Hepatocyte (in vitro differentiated cells): ENCODE data around the gene CAMTA2.

Experiments used
- EZH2 ChIP-seq: fragments of 200-600 bp; sonication (generic); IDR thresholded peaks from 2 replicates; pipeline ENCODE4 v1.6.1; 2016; ENCODE audit warnings: antibody characterized with exemption, mild to moderate bottlenecking, borderline replicate concordance
- EZH2phosphoT487 ChIP-seq: fragments of 200-600 bp; sonication (generic); IDR thresholded peaks from one replicate; pipeline ENCODE4 v1.6.1; 2018; ENCODE audit warnings: antibody characterized with exemption, mild to moderate bottlenecking, low read depth, moderate library complexity; ENCODE audit not compliant: unreplicated experiment, severe bottlenecking

GRCh38 chr17:4939546-4939795 lies 48.0 kb downstream of the CAMTA2 start:
- TF ChIP-seq EZH2phosphoT487 (no peak), EZH2 (no peak)
